ENCODE results near the gene DISC1. TPM values are rescaled to one million over a fixed set of nuclear protein-coding genes. Genes with fewer than 3 reads are reported as not detected.

The DISC1 gene
- total RNA-seq, 2 donors from 2014 or later: 2.3 to 7.0 TPM

GRCh38 chr1:231847612-231848397 is 221.2 kb downstream of the DISC1 start:
- TF ChIP-seq POLR2A (IDR thresholded peaks at IDR 0.05) (no peak), CTCF (IDR thresholded peaks at IDR 0.05) (no peak)

DNA sequence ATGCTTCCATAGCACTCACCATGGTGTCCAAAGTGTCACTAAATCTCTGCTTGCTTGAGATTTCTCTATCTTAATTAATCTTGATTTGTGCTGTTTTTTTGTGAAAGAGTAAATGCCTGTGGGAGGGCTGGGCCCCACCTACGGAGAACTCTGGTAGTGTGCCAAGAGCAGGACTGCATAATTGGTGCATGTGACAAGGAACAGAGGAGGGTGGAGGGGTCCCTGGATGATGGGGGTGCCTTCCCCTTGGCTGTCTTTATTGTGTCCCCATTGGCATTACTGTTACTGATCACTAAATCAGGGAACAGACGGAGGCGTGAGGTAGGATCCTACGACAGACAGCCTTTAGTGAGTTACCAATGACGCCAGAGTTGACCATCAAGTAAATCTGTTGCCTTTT is 223.4 kb downstream of the DISC1 start:
- intact Hi-C loops (cut with DNase I): no loop called here
- DNase-seq: no peak
- WGBS, 2 donors: 91 to 97% methylated on average over 5 of the region's 5 CpGs
- ATAC-seq: no peak
- no peaks in the 10 kb centered on the region for H3K36me3 ChIP-seq (replicated peaks in 1 of 2; ENCODE audit: insufficient read depth in 1 of 2, low read depth in 2 of 2)
- no peak overlapping the region for H3K4me3 ChIP-seq
- H3K27me3 ChIP-seq: no peaks in the 10 kb centered on the region
- no peak overlapping the region for H3K27ac ChIP-seq
- no peaks in the 10 kb centered on the region for H3K9me3 ChIP-seq
- no peak for TF ChIP-seq CTCF (IDR thresholded peaks at IDR 0.05)
- no peak for TF ChIP-seq POLR2A (IDR thresholded peaks at IDR 0.05)
- H3K4me1 ChIP-seq: peaks cover 6% of the 10 kb centered on the region

More at GRCh38 chr1:231847612-231848397, 221.2 kb downstream of the DISC1 start:
- H3K36me3 ChIP-seq (replicated peaks in 1 of 2; ENCODE audit: insufficient read depth in 1 of 2, low read depth in 2 of 2): no peaks in the 10 kb centered on the region
- no peak overlapping the region for H3K27ac ChIP-seq
- H3K27me3 ChIP-seq: no peaks in the 10 kb centered on the region
- H3K4me3 ChIP-seq: no peak overlapping the region
- ATAC-seq (no peak), DNase-seq (no peak)
- H3K9me3 ChIP-seq: no peaks in the 10 kb centered on the region
- intact Hi-C loops (cut with DNase I): no loop called here
- WGBS, 2 donors: 84 to 90% methylated on average over 7 of the region's 7 CpGs
- H3K4me1 ChIP-seq: peaks cover 11% of the 10 kb centered on the region

- no peaks in the 10 kb centered on the region for H3K36me3 ChIP-seq (replicated peaks in 1 of 2; ENCODE audit: insufficient read depth in 1 of 2, low read depth in 2 of 2)
- H3K9me3 ChIP-seq: no peaks in the 10 kb centered on the region
- no peak for DNase-seq
- no peak for ATAC-seq
- H3K27me3 ChIP-seq: no peaks in the 10 kb centered on the region
- no peak for TF ChIP-seq CTCF (IDR thresholded peaks at IDR 0.05)
- TF ChIP-seq POLR2A (IDR thresholded peaks at IDR 0.05): no peak
- H3K4me1 ChIP-seq: no peaks in the 10 kb centered on the region
- H3K4me3 ChIP-seq: no peak overlapping the region
- WGBS, 2 donors: 68 to 69% methylated on average over 5 of the region's 5 CpGs
- no peak overlapping the region for H3K27ac ChIP-seq
- intact Hi-C loops (cut with DNase I): no loop called here
Observed at GRCh38 chr1:231850786-231851185, 224.2 kb downstream of the DISC1 start.

DNA sequence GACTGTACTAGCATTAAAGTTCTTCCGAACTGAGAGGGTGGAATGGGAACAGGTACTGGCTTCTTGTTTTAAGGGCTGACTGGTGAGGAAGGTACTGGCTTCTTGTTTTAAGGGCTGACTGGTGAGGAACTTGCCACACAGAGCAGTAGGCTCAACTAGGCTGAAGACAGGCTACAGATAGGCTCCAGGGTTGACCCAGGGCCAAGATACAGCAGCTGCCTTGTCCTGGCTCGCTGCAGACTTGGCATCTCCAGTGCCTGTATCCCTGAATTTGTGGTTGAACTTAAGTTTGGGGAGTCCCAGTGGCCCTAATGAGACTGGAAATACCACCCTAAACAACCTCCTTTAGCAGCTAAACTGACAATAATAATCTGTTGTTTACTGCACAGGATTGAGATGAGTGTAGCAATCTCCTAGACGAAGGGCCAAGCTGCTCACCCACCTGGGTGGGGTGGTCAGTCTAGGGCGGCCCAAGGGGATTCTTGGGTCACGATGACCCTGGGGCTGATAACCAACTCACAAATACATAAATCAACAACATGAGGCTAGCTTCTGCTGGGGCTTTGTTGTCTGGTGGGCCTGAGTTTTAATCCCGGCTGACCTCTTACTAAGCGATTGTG is 227.1 kb downstream of the DISC1 start:
- Histone ChIP-seq H3K27ac (no peak overlapping the region), H3K27me3 (no peaks in the 10 kb centered on the region), H3K9me3 (no peaks in the 10 kb centered on the region), H3K4me3 (no peak overlapping the region), H3K36me3 (replicated peaks in 1 of 2; ENCODE audit: insufficient read depth in 1 of 2, low read depth in 2 of 2) (no peaks in the 10 kb centered on the region), H3K4me1 (peaks cover 14% of the 10 kb centered on the region)
- intact Hi-C loops (cut with DNase I): no loop called here
- WGBS, 2 donors: 86 to 90% methylated on average over 7 of the region's 7 CpGs
- ATAC-seq (no peak), DNase-seq (no peak)
- TF ChIP-seq POLR2A (IDR thresholded peaks at IDR 0.05) (no peak), CTCF (IDR thresholded peaks at IDR 0.05) (no peak)
